Coronary artery (tissue), 2 donors: ENCODE measurements around the gene SIGLEC10.
"Not testable (repeated sequence)": the region's sequence is repeated elsewhere in the genome, so short reads cannot be mapped to it uniquely, and the experiment has no call there.

Source experiments
- DNase-seq: peaks from one replicate; pipeline ENCODE4 v3.0.0-alpha.2; 2017; ENCODE audit warnings: low spot score
- H3K27ac ChIP-seq, 2 donors: fragments of 200-600 bp; sonication (generic); one replicate each; pipeline ENCODE4 v1.5.1; 2016 to 2019
- H3K4me3 ChIP-seq: fragments of 200-600 bp; sonication (generic); 2 replicates; pipeline ENCODE4 v1.5.1; 2016; ENCODE audit warnings: mild to moderate bottlenecking, moderate library complexity
- CTCF ChIP-seq: fragments of 200-600 bp; sonication (generic); IDR thresholded peaks from one replicate; pipeline ENCODE4 v1.5.1; 2019; ENCODE audit warnings: antibody characterized with exemption

Gene SIGLEC10

GRCh38 chr19:51417107-51417809 lies at the start of gene SIGLEC10:
SIGLEC10 (minus strand) TSS chr19:51417642; CDS start chr19:51417581, 61 bp downstream.
- no peak for TF ChIP-seq CTCF
- Histone ChIP-seq H3K4me3 (no peak within 1 kb of the TSS), H3K27ac (peak within 1 kb of the TSS in 1 of 2 donors; percentile 58)
- no peak for DNase-seq

GRCh38 chr19:51466723-51467122 lies 49.3 kb upstream of the SIGLEC10 start:
- no peak for DNase-seq
- H3K4me3 ChIP-seq = no peak overlapping the region
- H3K27ac ChIP-seq = no peak overlapping the region
- TF ChIP-seq CTCF = no peak

- not testable (repeated sequence) for H3K27ac ChIP-seq, H3K4me3 ChIP-seq, DNase-seq
Observed at GRCh38 chr19:51463976-51464581, 46.6 kb upstream of the SIGLEC10 start.

GRCh38 chr19:51462681-51463080 lies 45.2 kb upstream of the SIGLEC10 start:
- H3K27ac ChIP-seq = no peak overlapping the region
- DNase-seq = peak; percentile 53

GRCh38 chr19:51462276-51462675 lies 44.8 kb upstream of the SIGLEC10 start:
- Histone ChIP-seq H3K27ac (no peak overlapping the region), H3K4me3 (no peak overlapping the region)
- no peak for DNase-seq
- no peak for TF ChIP-seq CTCF

More at GRCh38 chr19:51462681-51463080, 45.2 kb upstream of the SIGLEC10 start:
- TF ChIP-seq CTCF = no peak
- no peak overlapping the region for H3K4me3 ChIP-seq

- DNase-seq = peak; percentile 61
- Histone ChIP-seq H3K4me3 (no peak overlapping the region), H3K27ac (no peak overlapping the region)
- TF ChIP-seq CTCF = no peak
Observed at GRCh38 chr19:51461723-51462161, 44.3 kb upstream of the SIGLEC10 start.

- DNase-seq = peak; percentile 57
- Histone ChIP-seq H3K4me3 (peak overlapping the region; percentile 40), H3K27ac (no peak overlapping the region)
- TF ChIP-seq CTCF = no peak
Observed at GRCh38 chr19:51460164-51460992, 42.9 kb upstream of the SIGLEC10 start.
